ENCODE measurements around the gene IL19.

- TF ChIP-seq ZFP37 (tag by site-specific recombination; IDR thresholded peaks at IDR 0.05) (no peak), CTCF (tag by site-specific recombination; IDR thresholded peaks at IDR 0.05) (no peak), PBX3 (CRISPR knock-in tag; IDR thresholded peaks at IDR 0.05) (no peak), ZNF561 (tag by site-specific recombination; IDR thresholded peaks at IDR 0.05; ENCODE audit: borderline replicate concordance) (no peak), OSR2 (tag by site-specific recombination; IDR thresholded peaks at IDR 0.05) (no peak), SALL2 (tag by site-specific recombination; IDR thresholded peaks at IDR 0.05; ENCODE audit: borderline replicate concordance) (no peak), ZNF274 (IDR thresholded peaks at IDR 0.05; ENCODE audit: low read length) (no peak), ZNF274 (tag by site-specific recombination; IDR thresholded peaks at IDR 0.05; ENCODE audit: borderline replicate concordance) (no peak), BCL6B (tag by site-specific recombination; IDR thresholded peaks at IDR 0.05) (no peak), YY1 (tag by site-specific recombination; IDR thresholded peaks at IDR 0.05) (no peak), ZNF449 (tag by site-specific recombination; IDR thresholded peaks at IDR 0.05) (no peak), SP3 (tag by site-specific recombination; IDR thresholded peaks at IDR 0.05) (no peak)
These were observed 77.4 kb downstream of the IL19 start for GRCh38 chr1:206847946-206848345.
